OCI-M2 (cell line): ENCODE measurements around the gene UBE2J1.

Experiments used
- DNase-seq: peaks from one replicate; lab custom pipeline; 2025; ENCODE audit not compliant: unreplicated experiment; lab: John Stamatoyannopoulos, UW

UBE2J1 gene

DNA sequence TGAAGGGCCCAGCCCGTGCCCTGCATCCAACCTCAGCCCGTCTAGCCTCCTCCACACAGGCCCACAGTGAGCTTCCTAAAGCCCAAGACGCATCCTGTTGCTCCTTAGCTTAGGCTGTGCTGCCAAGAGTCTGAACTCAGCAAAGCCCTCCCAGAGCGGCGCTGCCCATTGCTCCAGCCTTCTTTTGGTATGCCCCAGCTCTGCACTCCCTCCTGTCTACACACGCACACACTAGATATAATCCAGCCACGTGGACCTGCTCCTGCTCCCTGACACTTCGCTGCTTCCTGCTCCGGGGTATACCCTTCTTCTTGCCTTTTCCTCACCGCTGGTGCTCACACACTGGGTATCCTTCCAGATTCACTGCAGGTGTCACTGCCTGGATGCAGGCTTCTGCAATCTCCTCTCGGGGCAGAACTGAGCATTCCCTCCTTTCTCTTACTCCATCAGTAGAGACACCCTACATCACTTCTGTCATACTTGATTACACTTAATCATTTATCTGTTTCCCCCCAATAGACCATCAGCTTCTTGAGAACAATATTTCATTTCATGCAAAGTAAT is 61.2 kb downstream of the UBE2J1 start:
- no peak for DNase-seq

DNA sequence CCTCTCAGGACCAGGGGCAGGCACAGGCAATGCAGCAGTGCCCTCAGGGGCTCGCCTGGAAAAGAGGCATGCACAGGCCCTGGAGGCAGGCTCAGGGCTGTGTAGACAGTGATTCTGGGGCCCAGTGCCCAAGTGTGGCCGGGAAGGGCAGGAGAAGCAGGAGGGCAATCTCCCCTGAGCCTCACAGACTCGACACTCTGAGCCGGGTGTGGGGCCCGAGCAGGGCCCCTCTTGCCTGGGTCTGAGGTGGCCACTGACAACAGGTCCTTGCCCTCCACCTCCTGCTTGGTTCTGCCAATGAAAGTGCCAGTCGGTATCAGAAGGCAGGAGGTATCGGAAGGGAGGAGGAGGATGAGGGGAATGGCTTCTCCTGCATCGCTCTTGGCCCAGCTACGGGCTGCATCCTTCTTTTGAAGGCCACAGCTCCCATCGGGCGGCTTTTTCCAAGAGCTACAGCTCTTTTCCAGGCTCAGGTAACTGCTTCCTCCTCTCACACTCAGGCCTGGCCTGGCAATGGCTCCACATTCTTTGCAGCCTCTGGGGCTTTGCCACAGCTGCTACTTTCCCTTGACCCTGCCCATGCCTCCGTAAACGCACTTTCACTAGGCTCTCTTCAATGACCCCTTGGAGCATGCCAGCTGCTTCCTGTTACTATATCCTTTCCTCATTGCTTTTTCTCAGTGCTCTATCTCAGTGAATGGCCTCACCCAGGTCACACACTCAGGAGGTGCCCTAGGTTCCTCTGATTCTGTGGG is 61.9 kb downstream of the UBE2J1 start:
- no peak for DNase-seq

DNA sequence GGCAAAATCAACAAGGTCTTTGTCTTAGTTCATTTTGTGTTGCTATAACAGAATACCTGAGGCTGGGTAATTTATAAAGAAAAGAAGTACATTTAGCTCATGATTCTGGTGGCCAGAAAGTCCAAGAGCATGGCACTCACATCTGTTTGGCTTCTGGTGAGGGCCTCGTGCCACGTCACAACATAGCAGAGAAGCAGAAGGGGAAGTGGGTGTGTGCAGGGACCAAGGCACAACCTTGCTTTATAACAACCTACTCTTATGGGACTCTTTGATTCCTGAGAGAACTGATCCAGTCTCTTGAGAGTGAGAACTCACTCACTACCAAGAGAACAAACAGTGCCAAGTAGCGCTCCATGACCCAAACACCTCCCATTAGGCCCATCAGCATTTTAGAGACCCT is 62.8 kb downstream of the UBE2J1 start:
- DNase-seq: no peak

DNA sequence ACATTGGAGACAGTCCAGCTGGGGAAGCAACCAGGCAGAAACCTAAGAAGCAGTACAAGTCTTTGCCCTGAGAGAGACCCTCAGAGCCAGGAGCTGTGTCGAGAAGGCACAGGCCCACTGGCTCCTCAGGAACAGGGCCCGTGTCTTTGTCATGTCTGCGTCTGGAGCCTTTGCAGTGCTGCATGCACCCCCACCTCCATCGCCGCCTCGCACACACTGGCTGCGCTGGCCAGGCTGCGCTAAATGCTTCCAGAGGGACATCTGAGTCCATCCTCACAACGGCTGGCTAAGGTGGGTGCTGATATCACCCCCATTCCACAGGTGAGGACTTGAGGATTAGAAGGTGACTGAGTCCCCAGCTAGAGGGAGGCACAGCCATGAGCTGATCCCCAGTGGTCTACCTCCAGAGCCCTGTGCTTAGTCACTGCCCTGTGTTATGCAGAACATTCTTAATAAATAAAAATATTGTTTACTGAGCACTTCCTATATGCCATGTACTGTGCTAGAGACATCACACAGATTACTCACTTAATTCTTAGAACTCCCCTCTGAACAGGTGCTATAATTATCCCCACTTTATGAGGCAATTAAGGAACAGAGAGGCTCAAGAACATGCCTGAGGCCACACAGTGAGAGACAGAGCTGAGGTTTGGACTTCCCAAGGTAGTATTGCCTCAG is 65.0 kb downstream of the UBE2J1 start:
- no peak for DNase-seq

DNA sequence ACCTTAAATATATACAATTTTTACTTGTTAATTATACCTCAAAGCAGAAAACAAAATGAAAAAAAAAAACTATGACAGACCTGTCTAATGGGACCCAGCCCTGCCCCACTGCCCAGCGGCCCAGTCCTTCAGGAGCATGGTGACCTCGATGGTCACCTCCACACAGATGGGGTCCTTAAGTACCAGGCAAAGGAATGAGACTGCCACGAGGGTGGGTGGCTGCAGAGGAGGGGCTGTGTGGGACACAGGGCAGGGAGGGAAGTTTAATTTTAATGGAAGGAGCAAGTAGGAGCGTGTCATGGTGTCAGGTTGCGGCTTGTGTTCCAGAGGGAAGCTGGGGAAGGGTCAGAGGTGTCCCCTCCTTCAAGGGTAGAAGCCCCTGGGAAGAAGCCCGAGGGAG is 66.0 kb downstream of the UBE2J1 start:
- DNase-seq: no peak

DNA sequence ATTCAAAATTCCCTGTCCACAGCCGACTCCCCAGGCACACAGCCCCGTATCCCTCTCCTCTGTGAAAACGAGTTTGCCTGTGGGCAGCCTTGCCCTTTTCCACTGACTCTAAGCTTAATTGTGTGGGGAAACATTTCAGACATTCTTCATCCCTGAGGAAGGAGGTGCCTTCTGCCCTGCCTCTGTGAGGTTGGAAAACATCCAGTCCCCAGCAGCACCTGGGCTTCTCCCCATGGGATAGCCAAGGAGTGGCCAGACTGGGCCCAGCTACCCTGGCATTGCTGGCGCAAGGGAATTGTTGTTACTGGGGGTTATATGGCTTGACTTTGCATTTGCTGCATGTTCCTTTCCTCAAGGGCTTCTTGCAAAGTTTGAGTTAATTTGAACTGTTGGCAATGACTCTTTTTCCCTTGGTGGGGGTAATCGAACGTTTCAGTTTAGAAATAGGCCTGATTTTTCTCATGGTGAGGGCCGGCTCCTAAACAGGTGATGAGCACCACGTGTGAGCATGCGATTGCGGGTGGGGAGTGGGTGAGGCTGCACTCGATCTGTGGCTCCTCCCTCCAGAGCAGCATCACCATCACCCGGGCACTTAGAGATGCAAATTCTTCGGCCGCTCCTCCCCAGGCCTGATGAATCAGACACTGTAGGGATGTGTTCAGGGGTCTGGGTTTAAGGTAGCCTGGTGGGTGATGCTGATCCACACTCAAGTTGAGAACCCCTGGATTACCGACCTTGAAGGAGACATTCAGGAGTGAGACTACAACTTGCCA is 67.4 kb downstream of the UBE2J1 start:
- no peak for DNase-seq

DNA sequence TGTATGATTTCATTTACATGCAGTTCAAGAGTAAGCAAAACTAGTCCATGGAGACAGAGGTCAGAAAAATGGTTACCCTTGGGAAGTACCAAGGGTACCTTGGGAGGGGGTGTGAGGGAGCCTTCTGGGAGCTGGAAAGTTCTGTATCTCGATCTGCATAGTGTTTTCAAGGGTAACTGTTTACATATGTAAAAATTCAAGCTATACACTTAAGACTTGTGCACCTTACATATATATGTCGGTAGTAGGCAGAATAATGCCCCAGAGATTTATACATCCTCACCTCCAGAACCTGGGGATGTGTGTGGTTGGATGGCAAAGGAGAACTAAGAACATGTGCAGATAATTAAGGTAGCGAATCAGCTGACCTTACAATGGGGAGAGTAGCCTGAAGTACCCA is 68.4 kb downstream of the UBE2J1 start:
- DNase-seq: no peak

DNA sequence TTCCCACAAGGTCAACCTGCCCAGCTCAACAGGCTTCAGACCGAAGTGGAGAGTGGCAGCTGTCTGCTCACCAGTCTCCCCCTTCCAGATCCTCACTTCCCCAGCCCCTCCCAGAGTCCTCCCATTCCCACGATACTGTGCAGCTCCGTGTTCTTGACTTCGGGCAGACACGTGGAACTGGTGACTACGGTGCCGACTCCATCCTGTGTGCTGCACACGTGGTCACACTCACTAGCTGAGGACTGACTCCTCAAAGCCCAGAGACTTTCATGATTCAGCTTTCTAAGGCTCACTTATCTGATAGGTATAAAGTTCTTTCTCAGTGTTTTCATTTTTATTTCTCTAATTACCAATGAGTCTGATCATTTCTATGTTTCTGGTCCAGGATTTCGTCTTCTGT is 69.8 kb downstream of the UBE2J1 start:
- DNase-seq: no peak

DNA sequence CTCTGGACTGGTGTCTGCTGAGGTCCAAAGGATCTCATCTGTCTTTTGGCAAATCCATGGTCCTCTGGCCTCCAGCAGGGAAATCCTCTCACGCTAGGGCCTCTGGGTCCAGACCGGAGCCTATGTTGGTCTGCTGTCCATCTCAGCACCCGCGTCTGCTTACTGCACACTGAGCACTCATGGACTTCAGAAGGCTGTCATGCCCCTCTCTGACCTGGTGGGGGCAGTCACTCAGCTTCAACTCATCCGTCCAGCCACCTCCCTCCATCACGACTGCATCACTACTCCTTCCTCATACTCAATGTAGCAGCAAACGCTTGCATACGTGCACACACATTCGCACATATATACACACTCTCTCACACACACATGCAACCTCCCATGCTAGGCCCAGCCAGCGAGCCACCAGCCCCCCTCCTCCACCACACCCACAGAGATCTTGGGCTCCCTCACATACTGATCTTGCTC is 70.7 kb downstream of the UBE2J1 start:
- no peak for DNase-seq

DNA sequence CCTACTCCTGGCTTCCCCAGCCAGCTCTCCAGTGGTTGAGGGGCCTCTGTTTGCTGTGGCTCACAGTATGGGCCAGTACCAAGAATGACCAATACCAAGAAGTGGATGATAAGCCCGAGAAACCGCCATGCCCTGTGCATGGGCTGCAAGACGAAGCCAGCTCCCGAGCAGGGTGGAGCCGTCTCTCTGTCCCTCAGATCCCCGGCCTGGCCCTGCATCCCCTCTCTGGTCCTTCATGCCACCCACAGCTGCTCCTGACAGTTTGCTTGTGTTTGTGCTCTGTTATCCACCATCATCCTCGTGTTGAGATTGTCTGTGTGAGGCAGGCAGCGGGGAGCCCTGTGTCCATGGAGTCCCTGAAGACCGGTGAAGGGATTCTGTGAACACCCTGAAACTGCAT is 73.6 kb downstream of the UBE2J1 start:
- no peak for DNase-seq
